Mesothelial cell of epicardium (in vitro differentiated cells): ENCODE measurements around the gene GMIP. TPM values are rescaled to one million over a fixed set of nuclear protein-coding genes. Genes with fewer than 3 reads are reported as not detected.
"Not testable (repeated sequence)": the region's sequence is repeated elsewhere in the genome, so short reads cannot be mapped to it uniquely, and the experiment has no call there.

Experiments used
- DNase-seq, 2 experiments: peaks; one replicate each; pipeline ENCODE4 v3.0.0; 2021; ENCODE audit warnings: low spot score in 2 of 2; ENCODE audit not compliant: unreplicated experiment in 2 of 2
- H3K27ac Mint-ChIP-seq: 2 replicates; pipeline ENCODE4 v1.8.0; 2021; ENCODE audit warnings: mixed read lengths
- H3K27me3 Mint-ChIP-seq: 2 replicates; pipeline ENCODE4 v1.8.0; 2021; ENCODE audit warnings: low read depth, mixed read lengths
- H3K36me3 Mint-ChIP-seq: 2 replicates; pipeline ENCODE4 v1.8.0; 2021; ENCODE audit warnings: mixed read lengths
- H3K4me1 Mint-ChIP-seq: 2 replicates; pipeline ENCODE4 v1.8.0; 2021; ENCODE audit warnings: mixed read lengths
- H3K4me3 Mint-ChIP-seq: 2 replicates; pipeline ENCODE4 v1.8.0; 2021; ENCODE audit warnings: mild to moderate bottlenecking, moderate library complexity, mixed read lengths
- H3K9me3 Mint-ChIP-seq: 2 replicates; pipeline ENCODE4 v1.8.0; 2021; ENCODE audit warnings: mixed read lengths
- total RNA-seq: library from RNA; stranded (reverse); gene quantifications from 3 replicates; pipeline ENCODE4 v1.2.1, GENCODE V29; 2021
- TF ChIP-seq, protein P1 (sequence below): fragments of 200-600 bp; sonication (generic); IDR thresholded peaks from one replicate; pipeline ENCODE4 v1.5.0; 2021; ENCODE audit warnings: antibody characterized with exemption; ENCODE audit not compliant: unreplicated experiment

GMIP gene
- total RNA-seq, 1 donor from 2014 or later = 25.1 TPM

DNA sequence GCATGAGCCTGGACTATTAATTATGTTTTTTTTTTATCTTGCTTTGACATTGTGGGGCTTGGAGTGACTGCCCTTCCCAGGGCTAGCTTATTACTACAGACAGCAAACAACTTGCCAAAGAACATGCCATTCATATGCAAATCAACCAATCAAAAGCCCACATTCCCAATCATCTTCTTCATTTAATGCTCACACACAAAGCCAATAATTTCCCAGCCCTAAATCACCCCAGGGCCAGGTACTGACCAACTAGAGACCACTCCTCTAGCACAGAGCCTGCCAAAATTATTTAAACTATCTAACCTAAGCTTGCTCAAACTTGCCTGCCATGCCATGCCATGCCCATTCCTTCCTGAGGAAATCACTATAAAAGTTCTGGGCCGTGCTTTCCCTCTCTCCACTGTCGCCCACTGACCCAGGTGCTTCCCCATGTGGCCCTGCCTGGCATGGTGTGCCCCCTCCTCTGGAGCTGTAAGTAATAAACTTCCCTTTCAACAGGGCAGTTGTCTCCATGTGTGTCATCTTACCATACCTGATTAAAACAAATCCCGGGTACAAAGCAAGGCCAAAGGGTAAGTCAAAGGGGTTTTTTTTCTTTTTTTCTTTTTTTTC, 40.6 kb downstream of the GMIP start:
- no peak for DNase-seq
- TF ChIP-seq, protein P1, sequence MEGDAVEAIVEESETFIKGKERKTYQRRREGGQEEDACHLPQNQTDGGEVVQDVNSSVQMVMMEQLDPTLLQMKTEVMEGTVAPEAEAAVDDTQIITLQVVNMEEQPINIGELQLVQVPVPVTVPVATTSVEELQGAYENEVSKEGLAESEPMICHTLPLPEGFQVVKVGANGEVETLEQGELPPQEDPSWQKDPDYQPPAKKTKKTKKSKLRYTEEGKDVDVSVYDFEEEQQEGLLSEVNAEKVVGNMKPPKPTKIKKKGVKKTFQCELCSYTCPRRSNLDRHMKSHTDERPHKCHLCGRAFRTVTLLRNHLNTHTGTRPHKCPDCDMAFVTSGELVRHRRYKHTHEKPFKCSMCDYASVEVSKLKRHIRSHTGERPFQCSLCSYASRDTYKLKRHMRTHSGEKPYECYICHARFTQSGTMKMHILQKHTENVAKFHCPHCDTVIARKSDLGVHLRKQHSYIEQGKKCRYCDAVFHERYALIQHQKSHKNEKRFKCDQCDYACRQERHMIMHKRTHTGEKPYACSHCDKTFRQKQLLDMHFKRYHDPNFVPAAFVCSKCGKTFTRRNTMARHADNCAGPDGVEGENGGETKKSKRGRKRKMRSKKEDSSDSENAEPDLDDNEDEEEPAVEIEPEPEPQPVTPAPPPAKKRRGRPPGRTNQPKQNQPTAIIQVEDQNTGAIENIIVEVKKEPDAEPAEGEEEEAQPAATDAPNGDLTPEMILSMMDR = no peak
- Mint-ChIP-seq H3K9me3 (no peaks in the 10 kb centered on the region), H3K4me1 (peaks cover 1% of the 10 kb centered on the region), H3K36me3 (peaks cover 3% of the 10 kb centered on the region), H3K4me3 (no peak overlapping the region), H3K27me3 (no peaks in the 10 kb centered on the region), H3K27ac (no peak overlapping the region)

DNA sequence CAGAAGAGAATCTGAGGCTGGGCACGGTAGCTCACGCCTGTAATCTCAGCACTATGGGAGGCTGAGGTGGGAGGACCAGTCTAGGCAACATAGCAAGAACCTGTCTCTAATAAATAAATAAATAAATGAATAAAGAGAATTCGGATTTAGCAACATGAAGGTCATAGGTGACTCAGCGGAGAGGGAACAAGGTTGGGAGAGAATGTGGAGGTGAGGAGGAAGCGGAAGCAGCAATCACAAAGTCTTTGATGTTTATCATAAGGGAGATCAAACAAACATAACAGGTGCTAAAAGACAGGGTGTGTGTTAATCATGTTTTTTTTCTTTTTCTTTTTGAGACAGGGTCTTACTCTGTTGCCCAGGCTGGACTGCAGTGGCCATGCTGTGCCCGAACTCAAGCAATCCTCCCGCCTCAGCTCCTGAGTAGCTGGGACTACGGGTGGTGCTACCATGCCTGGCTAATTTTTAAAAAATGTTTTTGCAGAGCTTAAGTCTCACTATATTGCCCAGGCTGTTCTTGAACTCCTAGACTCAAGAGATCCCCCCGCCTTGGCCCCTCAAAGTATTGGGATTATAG, 41.2 kb downstream of the GMIP start:
- Mint-ChIP-seq H3K4me3 (no peak overlapping the region), H3K4me1 (peaks cover 1% of the 10 kb centered on the region), H3K36me3 (peaks cover 4% of the 10 kb centered on the region), H3K27me3 (no peaks in the 10 kb centered on the region), H3K9me3 (no peaks in the 10 kb centered on the region), H3K27ac (no peak overlapping the region)
- DNase-seq = no peak
- TF ChIP-seq, protein P1 = no peak

DNA sequence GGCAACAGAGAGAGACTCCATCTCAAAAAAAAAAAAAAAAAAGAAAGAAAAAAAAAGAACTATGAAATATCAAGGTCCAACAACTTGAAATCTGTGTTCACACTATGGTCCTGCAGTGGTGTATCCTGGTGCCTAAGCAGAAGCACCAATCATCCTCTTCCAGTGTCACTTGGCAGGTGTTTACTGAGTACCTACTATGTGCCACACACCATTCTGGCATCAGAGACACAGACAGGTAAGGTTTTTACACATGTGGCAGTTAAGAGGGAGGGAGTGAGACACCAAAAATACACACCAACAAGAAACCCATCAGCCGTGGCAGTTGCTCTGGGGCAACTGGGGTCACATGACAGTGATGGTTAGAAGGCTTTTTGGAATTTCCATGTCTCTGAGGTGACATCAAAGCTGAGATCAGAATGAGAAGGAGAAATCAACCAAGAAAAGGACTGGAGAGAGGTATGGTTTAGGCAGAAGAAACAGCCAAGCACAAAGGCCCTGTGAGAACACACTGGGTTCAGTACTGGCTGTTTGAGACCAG, 42.6 kb downstream of the GMIP start:
- H3K4me3 Mint-ChIP-seq = no peak overlapping the region
- no peak overlapping the region for H3K27ac Mint-ChIP-seq
- no peak for DNase-seq
- H3K27me3 Mint-ChIP-seq = no peaks in the 10 kb centered on the region
- peaks cover 4% of the 10 kb centered on the region for H3K36me3 Mint-ChIP-seq
- peaks cover 1% of the 10 kb centered on the region for H3K4me1 Mint-ChIP-seq
- TF ChIP-seq, protein P1 = no peak
- H3K9me3 Mint-ChIP-seq = no peaks in the 10 kb centered on the region

DNA sequence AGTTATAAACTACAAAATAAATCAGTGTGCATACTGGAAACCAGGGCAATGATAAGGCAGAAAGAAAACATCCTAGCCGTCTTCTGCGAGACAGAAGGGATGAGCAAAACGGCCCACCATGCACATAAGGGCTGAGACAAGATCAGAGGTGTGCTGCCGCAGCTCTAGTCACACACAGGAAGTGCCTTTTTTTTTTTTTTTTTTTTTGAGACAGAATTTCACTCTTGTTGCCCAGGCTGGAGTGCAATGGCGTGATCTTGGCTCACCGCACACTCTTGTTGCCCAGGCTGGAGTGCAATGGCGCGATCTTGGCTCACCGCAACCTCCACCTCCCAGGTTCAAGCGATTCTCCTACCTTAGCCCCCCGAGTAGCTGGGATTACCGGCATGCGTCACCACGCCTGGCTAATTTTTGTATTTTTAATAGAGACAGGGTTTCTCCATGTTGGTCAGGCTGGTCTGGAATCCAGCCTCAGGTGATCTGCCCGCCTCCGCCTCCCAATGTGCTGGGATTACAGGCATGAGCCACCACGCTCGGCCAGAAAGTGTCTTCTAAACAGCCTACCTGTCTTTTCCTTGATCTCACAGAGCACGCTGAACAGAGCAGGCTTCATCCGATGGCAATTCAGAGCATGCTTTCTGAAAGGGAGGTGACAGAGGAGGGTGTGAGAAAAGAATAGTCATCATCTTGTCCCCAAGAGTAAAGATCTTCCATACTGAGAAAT, 44.6 kb downstream of the GMIP start:
- H3K4me1 Mint-ChIP-seq, H3K4me3 Mint-ChIP-seq, H3K36me3 Mint-ChIP-seq, H3K27me3 Mint-ChIP-seq, H3K27ac Mint-ChIP-seq, DNase-seq, H3K9me3 Mint-ChIP-seq: not testable (repeated sequence)

DNA sequence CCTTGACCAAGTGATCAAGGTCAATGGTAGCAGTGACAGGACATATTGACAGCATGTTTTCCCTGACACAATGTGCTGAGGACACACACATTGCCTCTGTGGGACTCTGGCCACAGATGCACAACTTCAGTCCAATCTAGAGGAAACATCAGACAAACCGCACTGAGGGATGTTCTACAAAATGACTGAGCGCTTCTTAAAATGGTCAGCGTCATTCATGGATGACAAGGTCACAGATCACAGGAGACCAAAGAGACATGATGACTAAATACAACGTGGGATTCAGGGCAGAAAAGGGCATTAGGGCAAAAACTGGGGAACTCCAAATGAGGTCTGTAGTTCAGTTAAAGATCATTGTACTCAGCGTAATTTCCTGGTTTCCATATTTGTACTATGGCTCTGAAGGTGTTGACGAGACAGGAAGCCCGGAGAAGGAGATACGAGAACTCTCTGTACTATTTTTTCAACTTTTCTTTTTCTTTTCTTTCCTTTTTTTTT, 45.6 kb downstream of the GMIP start:
- Mint-ChIP-seq H3K4me1 (peaks cover 6% of the 10 kb centered on the region), H3K4me3 (no peak overlapping the region), H3K9me3 (no peaks in the 10 kb centered on the region), H3K27me3 (no peaks in the 10 kb centered on the region), H3K36me3 (peaks cover 6% of the 10 kb centered on the region), H3K27ac (no peak overlapping the region)
- TF ChIP-seq, protein P1 = no peak
- DNase-seq = no peak
